ENCODE results near the gene PLPPR5.
A peak's percentile ranks its signal among the peaks of the same experiment; 100 is the strongest.
"Not testable (repeated sequence)": the region's sequence is repeated elsewhere in the genome, so short reads cannot be mapped to it uniquely, and the experiment has no call there.

The PLPPR5 gene, protein sequence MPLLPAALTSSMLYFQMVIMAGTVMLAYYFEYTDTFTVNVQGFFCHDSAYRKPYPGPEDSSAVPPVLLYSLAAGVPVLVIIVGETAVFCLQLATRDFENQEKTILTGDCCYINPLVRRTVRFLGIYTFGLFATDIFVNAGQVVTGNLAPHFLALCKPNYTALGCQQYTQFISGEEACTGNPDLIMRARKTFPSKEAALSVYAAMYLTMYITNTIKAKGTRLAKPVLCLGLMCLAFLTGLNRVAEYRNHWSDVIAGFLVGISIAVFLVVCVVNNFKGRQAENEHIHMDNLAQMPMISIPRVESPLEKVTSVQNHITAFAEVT

DNA sequence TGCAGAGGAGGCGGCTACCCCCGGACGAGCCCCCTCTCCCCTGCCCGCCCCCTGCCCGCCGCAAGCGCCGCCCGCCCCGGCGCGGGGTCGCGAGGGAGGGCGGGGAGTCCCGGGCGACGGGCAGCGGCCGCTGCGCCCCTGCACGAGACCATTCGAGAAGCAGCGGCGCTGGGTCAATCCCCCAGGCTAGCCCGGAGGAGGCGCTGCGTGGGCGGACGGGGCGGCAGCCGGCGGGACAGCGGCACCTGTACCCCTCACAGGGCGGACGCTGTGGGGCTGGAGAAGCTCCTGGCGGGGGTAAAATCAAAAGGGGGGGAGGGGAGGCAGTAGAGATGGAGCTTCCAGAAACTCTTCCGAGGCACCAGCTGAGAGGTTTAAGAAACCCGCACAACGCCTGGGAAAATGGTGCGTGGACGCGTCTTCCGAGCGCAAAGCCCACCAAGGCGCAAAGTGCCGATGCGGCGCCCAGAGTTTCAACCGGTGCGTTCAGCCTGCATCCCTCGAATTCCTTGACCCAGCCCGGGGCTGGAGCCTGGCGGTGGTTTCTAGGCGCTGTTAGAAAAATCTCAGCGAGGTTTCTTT, at the start of gene PLPPR5:
PLPPR5 (minus strand) TSS at position 1 of the 582 bp plus-strand sequence. CDS start 190 bp downstream, outside the sequence.
- no peak for DNase-seq (ENCODE audit: low read depth in 3 of 3)

DNA sequence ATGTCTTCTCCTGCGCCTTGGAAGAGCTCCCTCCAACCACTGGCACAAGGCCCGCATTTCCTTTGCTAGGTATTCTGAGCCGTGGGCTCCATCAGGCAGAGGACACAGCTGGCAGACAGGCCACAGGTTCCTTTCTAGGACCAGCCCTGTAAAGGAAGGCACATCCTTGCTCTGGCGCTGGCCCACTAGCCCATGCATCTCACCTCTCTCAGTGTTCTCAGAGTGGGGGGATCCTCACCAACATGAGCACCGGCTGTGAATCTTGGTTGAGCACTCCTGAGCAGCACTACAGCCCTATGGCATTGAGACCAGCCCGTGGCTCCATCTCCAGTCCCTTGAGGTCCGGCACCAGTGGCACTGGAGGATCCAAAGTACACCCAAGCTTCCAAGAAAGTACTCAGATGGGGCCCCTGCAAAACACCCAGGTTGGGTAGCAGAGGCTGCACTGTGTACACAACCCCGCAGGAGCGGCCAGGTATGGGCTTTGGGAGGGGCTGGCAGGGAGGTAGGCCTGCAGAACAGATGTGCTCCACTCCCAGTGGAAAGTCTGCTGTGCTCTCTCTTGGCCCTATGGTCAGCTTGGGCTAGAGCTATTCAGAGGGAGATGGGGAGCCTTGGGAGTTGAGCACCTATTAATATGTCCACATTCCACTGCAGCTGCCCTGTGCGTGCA, 47.1 kb upstream of the PLPPR5 start:
- no peak for DNase-seq (ENCODE audit: low read depth in 3 of 3)

DNA sequence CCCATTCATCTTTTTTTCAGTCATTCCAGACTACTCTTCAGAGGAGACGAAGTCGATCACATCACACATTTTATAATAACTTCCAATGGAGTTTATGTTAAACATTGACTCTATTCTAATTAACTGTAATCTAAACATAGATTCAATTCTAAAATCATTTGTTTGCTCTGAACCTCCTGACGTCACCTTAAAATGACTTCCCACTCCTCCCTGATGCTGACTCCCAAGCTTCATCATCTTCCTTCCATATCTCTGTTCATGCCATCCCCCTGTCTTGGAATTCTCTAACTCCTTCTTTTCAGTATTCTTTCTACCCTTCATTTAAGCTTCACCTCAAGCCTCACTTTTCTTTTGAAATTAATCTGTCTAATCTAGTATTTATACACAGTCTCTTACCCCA, 45.1 kb upstream of the PLPPR5 start:
- no peak for DNase-seq (ENCODE audit: low read depth in 3 of 3)

DNA sequence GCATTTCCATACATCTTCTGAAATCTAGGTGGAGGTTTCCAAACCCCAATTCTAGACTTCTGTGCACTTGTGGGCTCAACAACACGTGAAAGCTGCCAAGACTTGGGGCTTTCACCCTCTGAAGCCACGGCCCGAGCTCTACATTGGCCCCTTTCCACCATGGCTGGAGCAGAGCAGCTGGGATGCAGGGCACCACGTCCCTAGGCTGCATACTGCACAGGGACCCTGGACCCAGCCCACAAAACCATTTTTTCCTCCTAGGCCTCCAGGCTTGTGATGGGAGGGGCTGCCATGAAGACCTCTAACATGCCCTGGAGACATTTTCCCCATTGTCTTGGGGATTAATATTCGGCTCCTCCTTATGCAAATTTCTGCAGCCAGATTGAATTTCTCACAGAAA, 32.1 kb upstream of the PLPPR5 start:
- DNase-seq (ENCODE audit: low read depth in 3 of 3), result not testable (repeated sequence)

- DNase-seq (ENCODE audit: low read depth in 3 of 3), result no peak
Measured at GRCh38 chr1:99018313-99018712, 13.7 kb upstream of the PLPPR5 start.

- no peak for DNase-seq (ENCODE audit: low read depth in 3 of 3)
Measured at GRCh38 chr1:99017655-99018054, 13.0 kb upstream of the PLPPR5 start.

GRCh38 chr1:99010679-99011078, 6.0 kb upstream of the PLPPR5 start:
- DNase-seq (ENCODE audit: low read depth in 3 of 3), result no peak

DNA sequence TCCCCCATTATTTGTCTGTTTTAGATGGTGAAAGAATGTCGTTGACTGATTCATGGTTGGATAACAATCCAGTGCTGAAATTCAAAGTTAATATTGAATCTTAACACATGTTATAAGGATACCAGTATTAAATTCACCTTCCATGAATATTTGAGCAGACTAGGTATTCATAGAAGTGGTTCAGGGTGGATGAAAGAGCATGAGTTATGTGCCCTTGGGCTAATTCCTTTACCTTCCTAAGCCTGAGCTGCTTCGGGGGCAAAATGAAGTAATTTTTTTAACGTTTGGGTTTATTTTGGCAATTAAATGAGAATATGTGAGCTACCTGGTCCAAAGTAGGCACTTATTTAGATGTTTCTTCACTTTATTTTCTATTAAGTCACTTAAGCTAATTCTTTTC, 2.7 kb upstream of the PLPPR5 start:
- DNase-seq (ENCODE audit: low read depth in 3 of 3), result no peak

DNA sequence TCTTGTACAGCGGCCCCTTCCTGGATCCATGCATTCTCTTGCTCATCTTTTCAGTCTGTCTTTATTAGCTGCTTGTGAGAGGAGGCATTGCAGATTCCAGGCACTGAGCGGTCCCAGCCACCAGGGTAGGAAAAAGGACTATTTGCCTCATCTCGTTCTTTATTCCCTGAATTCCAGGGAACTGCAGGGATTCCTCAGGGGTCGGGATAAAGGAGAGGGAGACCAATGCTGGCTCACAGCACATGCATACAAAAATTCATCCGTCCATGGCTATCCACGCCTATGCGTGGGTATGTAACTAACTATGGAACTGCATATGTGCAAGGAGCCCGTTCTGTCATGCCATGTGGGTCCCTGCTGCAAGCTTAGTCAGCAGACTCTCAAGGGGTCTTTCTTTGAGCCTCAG, 879 bp upstream of the PLPPR5 start:
- no peak for DNase-seq (ENCODE audit: low read depth in 3 of 3)

DNA sequence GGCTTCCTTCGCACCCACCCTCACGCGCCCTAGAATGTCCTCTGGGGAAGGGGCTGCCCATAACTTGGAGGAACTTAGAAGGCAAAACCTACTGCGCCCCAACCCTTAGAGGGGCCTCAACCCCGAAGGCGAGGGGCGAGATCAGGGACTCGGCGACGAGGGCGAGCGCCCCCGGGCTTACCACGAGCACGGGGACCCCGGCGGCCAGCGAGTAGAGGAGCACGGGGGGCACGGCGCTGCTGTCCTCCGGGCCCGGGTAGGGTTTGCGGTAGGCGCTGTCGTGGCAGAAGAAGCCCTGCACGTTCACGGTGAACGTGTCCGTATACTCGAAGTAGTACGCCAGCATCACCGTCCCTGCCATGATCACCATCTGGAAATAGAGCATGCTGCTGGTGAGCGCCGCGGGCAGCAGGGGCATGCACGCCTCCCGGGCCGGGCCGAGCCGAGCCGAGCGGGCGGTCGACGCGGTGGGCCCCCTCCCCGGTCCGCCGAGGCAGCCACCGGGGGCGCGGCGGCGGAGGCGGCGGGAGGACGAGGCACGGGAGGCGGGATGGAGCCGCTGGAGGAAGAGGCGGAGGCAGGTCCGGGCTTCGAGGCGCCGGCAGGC, 304 bp downstream of the PLPPR5 start:
- peak in 1 of 3 experiments; percentile 2 for DNase-seq (ENCODE audit: low read depth in 3 of 3)

GRCh38 chr1:99003581-99004253, 944 bp downstream of the PLPPR5 start:
- DNase-seq (ENCODE audit: low read depth in 3 of 3), result no peak

- no peak for DNase-seq (ENCODE audit: low read depth in 3 of 3)
Measured at GRCh38 chr1:98992844-98993243, 11.8 kb downstream of the PLPPR5 start.

GRCh38 chr1:98991127-98992012, 13.3 kb downstream of the PLPPR5 start:
- no peak for DNase-seq (ENCODE audit: low read depth in 3 of 3)

DNA sequence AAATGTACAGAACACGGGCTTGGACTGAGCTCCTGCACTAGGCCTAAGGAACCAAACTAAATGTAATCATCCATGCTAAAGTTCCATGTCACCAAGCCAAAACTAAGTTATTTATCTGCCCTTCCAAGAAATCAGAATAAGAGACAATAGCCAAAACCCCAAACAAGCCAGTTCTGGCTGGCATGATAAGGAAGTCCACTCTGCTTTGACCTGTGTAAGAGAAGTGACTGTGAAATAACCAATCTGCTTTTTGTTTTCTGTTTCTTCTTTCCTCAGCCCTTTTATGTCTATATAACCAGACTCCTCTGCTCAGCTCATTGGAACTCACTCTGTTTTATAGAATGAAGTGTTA, 15.1 kb downstream of the PLPPR5 start:
- DNase-seq (ENCODE audit: low read depth in 3 of 3), result no peak

GRCh38 chr1:98988904-98989555, 15.6 kb downstream of the PLPPR5 start:
- no peak for DNase-seq (ENCODE audit: low read depth in 3 of 3)

DNA sequence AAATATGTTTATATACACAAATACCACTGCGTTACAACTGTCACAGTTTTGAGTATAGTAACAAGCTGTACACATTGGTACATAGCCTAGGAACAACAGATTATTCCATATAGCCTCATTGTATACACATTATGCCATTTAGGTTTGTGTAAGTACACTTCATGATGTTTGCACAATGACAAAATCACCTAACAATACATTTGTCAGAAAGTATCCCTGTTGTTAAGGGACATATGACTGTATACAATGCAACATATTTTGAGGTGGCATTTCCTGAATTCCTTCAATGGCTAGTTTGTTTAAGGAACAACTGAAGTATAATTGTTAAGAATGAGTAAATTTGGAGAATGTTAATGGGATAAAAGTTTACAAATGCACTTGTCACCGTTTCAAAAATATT, 19.0 kb downstream of the PLPPR5 start:
- no peak for DNase-seq (ENCODE audit: low read depth in 3 of 3)

- no peak for DNase-seq (ENCODE audit: low read depth in 3 of 3)
Measured at GRCh38 chr1:98981917-98982513, 22.6 kb downstream of the PLPPR5 start.

GRCh38 chr1:98979463-98979862, 25.2 kb downstream of the PLPPR5 start:
- DNase-seq (ENCODE audit: low read depth in 3 of 3), result no peak

DNA sequence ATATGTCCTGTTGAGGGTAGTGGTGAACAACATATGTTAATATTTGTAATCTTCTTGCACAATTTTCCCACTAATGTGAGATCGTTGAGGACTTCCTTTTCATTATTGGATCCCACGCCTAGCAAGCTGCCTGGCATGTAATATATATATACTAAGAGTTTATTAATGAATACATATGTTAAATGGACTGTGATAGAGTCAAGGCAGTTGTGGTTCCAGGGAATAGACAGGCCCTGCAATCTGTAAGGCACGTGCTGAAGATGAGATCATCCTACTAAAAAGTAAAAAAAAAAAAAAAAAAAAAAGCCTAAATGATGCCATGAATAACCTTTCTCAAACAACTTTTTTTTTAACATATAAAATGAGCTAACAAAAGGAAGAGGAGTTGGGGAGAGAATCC, 28.9 kb downstream of the PLPPR5 start:
- DNase-seq (ENCODE audit: low read depth in 3 of 3), result no peak

GRCh38 chr1:98975113-98975512, 29.5 kb downstream of the PLPPR5 start:
- DNase-seq (ENCODE audit: low read depth in 3 of 3), result no peak
